HEK293T (cell line): ENCODE data around the gene PCBP3.

Source experiments
- FOXK2 ChIP-seq: fragments of 450-650 bp; IDR thresholded peaks from 2 replicates; pipeline ENCODE4 v1.6.1; 2016; ENCODE audit warnings: mild to moderate bottlenecking
- TF ChIP-seq, protein P1 (sequence below): fragments of 450-650 bp; IDR thresholded peaks from 2 replicates; pipeline ENCODE4 v1.6.1; 2016

GRCh38 chr21:45988366-45989347 is 345.1 kb downstream of the PCBP3 start:
- no peak for TF ChIP-seq FOXK2
- TF ChIP-seq, protein P1, sequence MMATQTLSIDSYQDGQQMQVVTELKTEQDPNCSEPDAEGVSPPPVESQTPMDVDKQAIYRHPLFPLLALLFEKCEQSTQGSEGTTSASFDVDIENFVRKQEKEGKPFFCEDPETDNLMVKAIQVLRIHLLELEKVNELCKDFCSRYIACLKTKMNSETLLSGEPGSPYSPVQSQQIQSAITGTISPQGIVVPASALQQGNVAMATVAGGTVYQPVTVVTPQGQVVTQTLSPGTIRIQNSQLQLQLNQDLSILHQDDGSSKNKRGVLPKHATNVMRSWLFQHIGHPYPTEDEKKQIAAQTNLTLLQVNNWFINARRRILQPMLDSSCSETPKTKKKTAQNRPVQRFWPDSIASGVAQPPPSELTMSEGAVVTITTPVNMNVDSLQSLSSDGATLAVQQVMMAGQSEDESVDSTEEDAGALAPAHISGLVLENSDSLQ: no peak
